Thyroid gland (tissue), 4 donors: ENCODE measurements around the gene LRRC8A. TPM values are rescaled to one million over a fixed set of nuclear protein-coding genes. Genes with fewer than 3 reads are reported as not detected.

Experiments
- DNase-seq, 2 donors: peaks; one replicate each; pipeline ENCODE4 v3.0.0-alpha.2; 2019
- H3K27ac ChIP-seq, 3 donors: fragments of 200-600 bp; sonication (generic); 1 replicate in 2 of 3; 2 replicates in 1 of 3; pipeline ENCODE4 v1.5.1; 2016 to 2019; ENCODE audit warnings: mild to moderate bottlenecking in 1 of 3, moderate library complexity in 1 of 3
- H3K27me3 ChIP-seq: fragments of 200-600 bp; sonication (generic); one replicate; pipeline ENCODE4 v1.5.1; 2019
- H3K36me3 ChIP-seq, 2 donors: fragments of 200-600 bp; sonication (generic); one replicate each; pipeline ENCODE4 v1.5.1; 2016 to 2019
- H3K4me1 ChIP-seq, 2 donors: fragments of 200-600 bp; sonication (generic); one replicate each; pipeline ENCODE4 v1.5.1; 2017 to 2019
- H3K4me3 ChIP-seq, 3 donors: fragments of 200-600 bp; sonication (generic); replicated peaks in 1 of 3; 1 replicate in 2 of 3; 2 replicates in 1 of 3; pipeline ENCODE4 v1.5.1; 2016; ENCODE audit warnings: mild to moderate bottlenecking in 1 of 3
- H3K9me3 ChIP-seq: fragments of 200-600 bp; sonication (generic); one replicate; pipeline ENCODE4 v1.5.1; 2017
- CTCF ChIP-seq, 6 experiments: fragments of 200-600 bp in 3 of 6; fragments of 450-650 bp in 3 of 6; sonication (generic) in 3 of 6; IDR thresholded peaks; one replicate each; pipeline ENCODE4 v1.5.1; 2016 to 2019; ENCODE audit warnings: antibody characterized with exemption in 6 of 6, mild to moderate bottlenecking in 2 of 6, inconsistent platforms in 1 of 6, moderate library complexity in 1 of 6
- POLR2A ChIP-seq, 2 donors: fragments of 450-650 bp; IDR thresholded peaks; one replicate each; pipeline ENCODE4 v1.6.1; 2017; ENCODE audit warnings: antibody characterized with exemption in 2 of 2, mild to moderate bottlenecking in 2 of 2, moderate library complexity in 1 of 2
- WGBS, 2 donors: methylation state at CpG; one replicate each; pipeline ENCODE4 v1.1.5; 2017; 5-methylcytosine and 5-hydroxymethylcytosine counted together
- intact Hi-C: fragments of 100-400 bp; cut with DNase I; formaldehyde crosslinking; loops from one replicate; pipeline ENCODE4 v1.15.1; 2023
- total RNA-seq, 4 donors: library from RNA; depleted of rRNA; stranded (reverse); fragments of >200 nt; gene quantifications; one replicate each; pipeline ENCODE4 v1.2.3, GENCODE V29; 2016

The LRRC8A gene
- total RNA-seq, 4 donors from 2014 or later, result 56.3 to 65.6 (median 61.5) TPM

DNA sequence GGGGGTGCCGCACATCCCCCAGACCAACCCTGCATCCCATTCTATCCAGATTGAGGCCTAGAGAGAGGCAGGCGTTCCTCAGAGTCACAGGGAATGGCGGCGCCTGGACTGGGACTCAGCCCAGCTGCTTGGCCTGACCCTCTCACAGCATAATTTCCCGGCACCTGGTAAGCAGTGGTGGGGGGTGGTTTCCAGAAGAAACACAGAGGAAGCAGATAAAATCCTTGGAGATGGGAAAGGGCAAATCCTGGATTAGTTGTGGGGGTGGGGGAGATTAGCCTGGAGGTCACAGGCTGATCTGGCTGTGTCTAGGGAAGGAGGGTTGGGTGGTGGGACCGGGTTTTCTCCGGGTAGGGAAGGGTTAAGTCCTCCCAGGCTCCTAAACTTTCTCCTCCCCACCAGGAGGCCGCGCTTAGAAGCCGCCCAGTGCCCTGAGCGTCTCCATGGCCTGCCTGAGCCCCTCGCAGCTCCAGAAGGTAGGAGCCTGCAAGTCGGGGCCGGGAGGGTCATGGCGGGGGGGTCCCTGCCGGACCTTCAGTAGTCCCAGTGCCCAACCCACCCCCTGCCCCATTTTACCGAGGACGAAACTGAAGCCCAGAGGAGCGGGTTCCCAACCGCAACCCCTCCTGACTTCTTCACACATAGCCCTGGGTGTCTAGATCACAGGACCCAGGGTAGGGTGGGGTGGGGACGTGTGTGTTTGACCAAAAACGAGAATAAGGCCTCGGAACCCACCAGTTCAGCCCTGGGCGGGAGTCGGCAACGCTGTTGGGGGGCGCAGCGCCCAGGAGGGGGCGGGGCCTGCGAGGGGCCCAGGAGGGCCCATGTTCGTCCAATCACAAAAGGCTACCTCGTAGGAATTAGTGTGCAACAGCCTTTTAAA, 40.2 kb downstream of the LRRC8A start:
- H3K27ac ChIP-seq, result peak overlapping the region; percentile 80 to 100 (median 92)
- no peaks in the 10 kb centered on the region for H3K36me3 ChIP-seq
- WGBS, 2 donors, result 8 to 26% methylated on average over 15 to 27 of the region's 32 CpGs
- peak; percentile 71 to 75 for DNase-seq
- H3K27me3 ChIP-seq, result no peaks in the 10 kb centered on the region
- TF ChIP-seq POLR2A (IDR thresholded peaks at IDR 0.05) (peak in 1 of 2 donors; percentile 70), CTCF (IDR thresholded peaks at IDR 0.05) (no peak)
- no peaks in the 10 kb centered on the region for H3K9me3 ChIP-seq
- peaks cover 44 to 59% of the 10 kb centered on the region in 2 donors for H3K4me1 ChIP-seq
- intact Hi-C loops, result loop anchor here (5.0 kb wide), 1 partner anchor 40 kb away; the partner anchor contains the start of genes KYAT1 and LRRC8A
- H3K4me3 ChIP-seq, result peak overlapping the region in 2 of 3 donors; percentile 25 to 42

GRCh38 chr9:128923493-128923883, 41.6 kb downstream of the LRRC8A start:
- Histone ChIP-seq H3K36me3 (no peaks in the 10 kb centered on the region), H3K4me1 (peaks cover 44 to 52% of the 10 kb centered on the region in 2 donors), H3K4me3 (no peak overlapping the region), H3K27ac (peak overlapping the region in 2 of 3 donors; percentile 80 to 92), H3K27me3 (no peaks in the 10 kb centered on the region), H3K9me3 (no peaks in the 10 kb centered on the region)
- intact Hi-C loops, result loop anchor here (5.0 kb wide), 1 partner anchor 41 kb away; the partner anchor contains the start of genes KYAT1 and LRRC8A
- WGBS, 2 donors, result 93 to 96% methylated on average over 6 of the region's 6 CpGs
- no peak for TF ChIP-seq CTCF (IDR thresholded peaks at IDR 0.05)
- no peak for TF ChIP-seq POLR2A (IDR thresholded peaks at IDR 0.05)
- no peak for DNase-seq

DNA sequence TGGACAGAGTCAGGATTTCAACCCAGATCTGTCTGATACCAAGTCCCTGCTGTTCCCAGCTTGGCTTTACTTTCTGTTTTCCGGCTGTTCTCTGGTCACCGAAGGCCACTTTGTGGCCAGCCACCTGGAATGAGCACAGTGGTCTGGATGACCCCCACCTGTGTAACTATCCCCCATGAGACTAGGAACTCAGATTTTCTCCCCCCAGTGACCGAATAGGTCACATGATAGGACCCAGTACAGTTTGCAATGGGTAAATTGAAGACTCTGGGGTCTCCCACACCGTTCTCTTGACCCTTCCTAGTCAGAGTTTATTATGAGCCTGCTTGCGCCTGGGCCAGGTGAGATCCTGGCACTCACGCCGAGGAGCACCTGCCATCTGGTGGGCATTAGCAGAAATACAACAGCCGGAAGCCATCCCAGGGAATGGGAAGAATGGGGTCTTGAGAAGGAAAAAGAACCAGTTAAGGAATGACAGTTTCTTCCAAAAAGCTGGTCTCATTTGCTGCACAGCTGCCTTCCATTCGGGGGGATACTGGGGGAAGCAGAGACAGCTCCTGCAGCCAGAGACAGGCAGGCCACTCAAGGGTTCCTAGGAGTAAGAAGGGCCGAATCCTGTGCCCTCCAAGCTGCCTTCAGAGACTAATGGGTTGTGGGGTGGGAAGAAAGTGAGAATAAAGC, 45.9 kb downstream of the LRRC8A start:
- intact Hi-C loops, result loop anchor here (2.0 kb wide), 1 partner anchor 75 kb away; no protein-coding TSS in a partner anchor
- WGBS, 2 donors, result 20 to 21% methylated on average over 10 of the region's 10 CpGs
- Histone ChIP-seq H3K4me3 (no peak overlapping the region), H3K27me3 (no peaks in the 10 kb centered on the region), H3K27ac (peak overlapping the region in 2 of 3 donors; percentile 20 to 62), H3K9me3 (no peaks in the 10 kb centered on the region), H3K4me1 (peaks cover 5 to 13% of the 10 kb centered on the region in 2 donors), H3K36me3 (no peaks in the 10 kb centered on the region)
- TF ChIP-seq CTCF (IDR thresholded peaks at IDR 0.05), result peak; percentile 82 to 94 (median 91)
- no peak for TF ChIP-seq POLR2A (IDR thresholded peaks at IDR 0.05)
- DNase-seq, result peak; percentile 65

GRCh38 chr9:128928624-128929023, 46.7 kb downstream of the LRRC8A start:
- no peaks in the 10 kb centered on the region for H3K36me3 ChIP-seq
- intact Hi-C loops, result loop anchor here (2.0 kb wide), 1 partner anchor 76 kb away; no protein-coding TSS in a partner anchor
- no peak for DNase-seq
- H3K4me1 ChIP-seq, result peaks cover 0 to 5% of the 10 kb centered on the region in 2 donors
- no peak for TF ChIP-seq POLR2A (IDR thresholded peaks at IDR 0.05)
- TF ChIP-seq CTCF (IDR thresholded peaks at IDR 0.05), result no peak
- WGBS, 2 donors, result 81 to 88% methylated on average over 2 of the region's 2 CpGs
- no peaks in the 10 kb centered on the region for H3K9me3 ChIP-seq
- H3K27ac ChIP-seq, result no peak overlapping the region
- no peak overlapping the region for H3K4me3 ChIP-seq
- H3K27me3 ChIP-seq, result no peaks in the 10 kb centered on the region
